HCT116 (cell line): ENCODE results near the gene ZFP36L2.

Experiments used
- EZH2 ChIP-seq: fragments of 200-600 bp; sonication (generic); IDR thresholded peaks from 2 replicates; pipeline ENCODE4 v1.6.1; 2017; ENCODE audit warnings: antibody characterized with exemption, mixed run types
- POLR2A ChIP-seq: IDR thresholded peaks from 2 replicates; pipeline ENCODE4 v1.7.0; 2011; ENCODE audit warnings: borderline replicate concordance; ENCODE audit not compliant: insufficient read depth, insufficient read length; ENCODE audit errors: extremely low read depth
- RAD21 ChIP-seq: IDR thresholded peaks from 2 replicates; pipeline ENCODE4 v1.6.1; 2012; ENCODE audit warnings: low read depth, mild to moderate bottlenecking
- TCF7L2 ChIP-seq: IDR thresholded peaks from 2 replicates; pipeline ENCODE4 v1.7.0; 2011; ENCODE audit warnings: borderline replicate concordance, inconsistent platforms; ENCODE audit not compliant: insufficient read depth, insufficient read length; ENCODE audit errors: extremely low read depth
- TF ChIP-seq, protein P1 (sequence below), 3 experiments: fragments of 200-600 bp in 1 of 3; sonication (generic) in 1 of 3; IDR thresholded peaks in 2 of 3; conservative IDR thresholded peaks in 1 of 3; 2 replicates each; pipeline ENCODE4 v1.5.1; 2012 to 2017; ENCODE audit warnings: low read depth in 2 of 3, low read length in 2 of 3, antibody characterized with exemption in 1 of 3, borderline replicate concordance in 1 of 3, control low read depth in 1 of 3, mild to moderate bottlenecking in 1 of 3, mixed read lengths in 1 of 3, mixed run types in 1 of 3, moderate library complexity in 1 of 3; ENCODE audit not compliant: insufficient read depth in 1 of 3
- TF ChIP-seq, protein P2 (sequence below): IDR thresholded peaks from 2 replicates; pipeline ENCODE4 v1.6.1; 2012
- TF ChIP-seq, protein P3 (sequence below): IDR thresholded peaks from 2 replicates; pipeline ENCODE4 v1.6.1; 2012

DNA sequence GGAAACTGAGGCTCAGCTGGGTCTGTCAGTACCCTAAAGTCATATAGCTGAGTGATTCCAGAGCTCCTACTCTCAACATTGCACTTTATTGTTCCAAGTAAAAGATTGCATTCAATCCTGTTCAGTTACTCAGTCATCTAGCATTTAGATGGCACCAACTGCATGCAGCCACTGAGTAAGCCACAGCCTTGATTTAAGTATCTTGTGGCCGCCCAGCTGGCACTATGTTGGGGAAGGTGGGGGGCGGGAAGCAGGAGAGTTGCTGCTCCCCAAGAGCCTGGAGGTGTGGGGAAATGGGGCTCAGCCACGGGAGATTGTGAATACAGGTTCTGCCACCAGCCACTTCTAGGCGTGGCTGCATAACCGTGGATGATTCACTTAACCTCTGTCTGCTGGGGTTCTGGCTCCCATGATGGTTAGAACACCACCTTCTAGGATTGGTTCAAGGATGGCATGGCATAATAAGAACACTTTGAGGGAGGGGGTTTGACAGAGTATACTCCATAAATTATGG lies 17.1 kb downstream of the ZFP36L2 start:
- TF ChIP-seq, protein P1, sequence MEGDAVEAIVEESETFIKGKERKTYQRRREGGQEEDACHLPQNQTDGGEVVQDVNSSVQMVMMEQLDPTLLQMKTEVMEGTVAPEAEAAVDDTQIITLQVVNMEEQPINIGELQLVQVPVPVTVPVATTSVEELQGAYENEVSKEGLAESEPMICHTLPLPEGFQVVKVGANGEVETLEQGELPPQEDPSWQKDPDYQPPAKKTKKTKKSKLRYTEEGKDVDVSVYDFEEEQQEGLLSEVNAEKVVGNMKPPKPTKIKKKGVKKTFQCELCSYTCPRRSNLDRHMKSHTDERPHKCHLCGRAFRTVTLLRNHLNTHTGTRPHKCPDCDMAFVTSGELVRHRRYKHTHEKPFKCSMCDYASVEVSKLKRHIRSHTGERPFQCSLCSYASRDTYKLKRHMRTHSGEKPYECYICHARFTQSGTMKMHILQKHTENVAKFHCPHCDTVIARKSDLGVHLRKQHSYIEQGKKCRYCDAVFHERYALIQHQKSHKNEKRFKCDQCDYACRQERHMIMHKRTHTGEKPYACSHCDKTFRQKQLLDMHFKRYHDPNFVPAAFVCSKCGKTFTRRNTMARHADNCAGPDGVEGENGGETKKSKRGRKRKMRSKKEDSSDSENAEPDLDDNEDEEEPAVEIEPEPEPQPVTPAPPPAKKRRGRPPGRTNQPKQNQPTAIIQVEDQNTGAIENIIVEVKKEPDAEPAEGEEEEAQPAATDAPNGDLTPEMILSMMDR (IDR thresholded peaks at IDR 0.05 in 2 of 3, conservative IDR thresholded peaks at IDR 0.05 in 1 of 3; ENCODE audit: borderline replicate concordance in 1 of 3, insufficient read depth in 1 of 3, low read depth in 2 of 3, low read length in 2 of 3) = no peak
- TF ChIP-seq EZH2 = no peak
- TF ChIP-seq, protein P2, sequence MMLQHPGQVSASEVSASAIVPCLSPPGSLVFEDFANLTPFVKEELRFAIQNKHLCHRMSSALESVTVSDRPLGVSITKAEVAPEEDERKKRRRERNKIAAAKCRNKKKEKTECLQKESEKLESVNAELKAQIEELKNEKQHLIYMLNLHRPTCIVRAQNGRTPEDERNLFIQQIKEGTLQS = no peak
- TF ChIP-seq, protein P3, sequence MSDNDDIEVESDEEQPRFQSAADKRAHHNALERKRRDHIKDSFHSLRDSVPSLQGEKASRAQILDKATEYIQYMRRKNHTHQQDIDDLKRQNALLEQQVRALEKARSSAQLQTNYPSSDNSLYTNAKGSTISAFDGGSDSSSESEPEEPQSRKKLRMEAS = no peak
- no peak for TF ChIP-seq RAD21
- no peak for TF ChIP-seq POLR2A
- no peak for TF ChIP-seq TCF7L2
